HepG2 (cell line): Measurements from ENCODE around the gene TSPAN31. TPM values are rescaled to one million over a fixed set of nuclear protein-coding genes. Genes with fewer than 3 reads are reported as not detected.

ENCODE experiments used
- ATAC-seq: fragments of 200-7000 bp; cut with Tn5 transposase; 3 replicates; pipeline ENCODE4 v1.9.1; 2020; ENCODE audit warnings: mild to moderate bottlenecking, moderate library complexity
- BruUV-seq: library from RNA; stranded (reverse); fragments of 400-500 nt; replicated peaks from 2 replicates; lab custom pipeline; 2021; lab: Mats Ljungman, UMichigan
- CTCF ChIA-PET: fragments of 300-600 bp; formaldehyde crosslinking; extraction: SDS; loops from one replicate; lab custom pipeline; 2021; ENCODE audit warnings: low total read pairs, inconsistent platforms, low intra/inter-chr PET ratio; lab: Yijun Ruan, JAX
- POLR2A ChIA-PET: fragments of 350-600 bp; sonication (Branson Sonifier 250); formaldehyde crosslinking; loops from one replicate; lab custom pipeline; 2020; ENCODE audit warnings: antibody characterized with exemption, inconsistent platforms; lab: Yijun Ruan, JAX
- DNase-seq: peaks from one replicate; pipeline ENCODE4 v3.0.0-alpha.2; 2015; ENCODE audit warnings: low spot score
- FAIRE-seq: peaks from 3 replicates; lab custom pipeline; 2011; peaks lifted over from hg19 to GRCh38; lab: Jason Lieb, UNC
- H2AFZ ChIP-seq: one replicate; pipeline ENCODE4 v1.6.1; 2011; ENCODE audit warnings: low read length, inconsistent platforms
- H3K27ac ChIP-seq: fragments of 300-600 bp; 3 replicates; pipeline ENCODE4 v1.8.0; 2011; ENCODE audit warnings: mixed run types, mild to moderate bottlenecking, mixed read lengths, low read length, inconsistent platforms; ENCODE audit not compliant: insufficient read depth; ENCODE audit errors: extremely low read length
- H3K27me3 ChIP-seq, 2 experiments: fragments of 200-600 bp in 1 of 2; 2 replicates in 1 of 2; 3 replicates in 1 of 2; pipeline versions ENCODE4 v1.6.0 to v1.8.0; 2011; ENCODE audit warnings: low read length in 2 of 2, mild to moderate bottlenecking in 2 of 2, moderate library complexity in 2 of 2, inconsistent platforms in 1 of 2; ENCODE audit not compliant: insufficient read depth in 2 of 2, control insufficient read depth in 1 of 2
- H3K36me3 ChIP-seq, 2 experiments: fragments of 200-600 bp in 1 of 2; replicated peaks in 1 of 2; 2 replicates in 1 of 2; 3 replicates in 1 of 2; pipeline versions ENCODE4 v1.5.1 to v1.8.0; 2011; ENCODE audit warnings: low read length in 2 of 2, inconsistent platforms in 1 of 2; ENCODE audit not compliant: insufficient read depth in 2 of 2, control insufficient read depth in 1 of 2
- H3K4me1 ChIP-seq: 2 replicates; pipeline ENCODE4 v1.5.1; 2012; ENCODE audit warnings: low read length, inconsistent platforms; ENCODE audit not compliant: insufficient read depth
- H3K4me2 ChIP-seq: 2 replicates; pipeline ENCODE4 v1.6.0; 2011; ENCODE audit warnings: low read depth, low read length, inconsistent platforms
- H3K4me3 ChIP-seq, 3 experiments: fragments of 200-600 bp in 1 of 3; sonication (generic), shearing (Covaris generic) in 1 of 3; replicated peaks in 1 of 3; 2 replicates each; pipeline ENCODE4 v1.5.1; 2011 to 2016; ENCODE audit warnings: low read length in 3 of 3, inconsistent platforms in 2 of 3, low read depth in 2 of 3, mild to moderate bottlenecking in 2 of 3, control low read depth in 1 of 3, mixed read lengths in 1 of 3; ENCODE audit not compliant: insufficient read depth in 1 of 3
- H3K79me2 ChIP-seq: one replicate; pipeline ENCODE4 v1.6.1; 2011; ENCODE audit warnings: low read length, inconsistent platforms; ENCODE audit not compliant: insufficient read depth
- H3K9ac ChIP-seq: 2 replicates; pipeline ENCODE4 v1.6.0; 2011; ENCODE audit warnings: mild to moderate bottlenecking, low read depth, low read length, inconsistent platforms; ENCODE audit not compliant: insufficient read depth
- H3K9me3 ChIP-seq: 2 replicates; pipeline ENCODE4 v1.5.1; 2012; ENCODE audit warnings: mild to moderate bottlenecking, low read length
- H4K20me1 ChIP-seq: 2 replicates; pipeline ENCODE4 v1.6.0; 2011; ENCODE audit warnings: inconsistent platforms, mild to moderate bottlenecking, low read length, moderate library complexity; ENCODE audit not compliant: insufficient read depth
- AGO2 ChIP-seq: fragments of 200-400 bp; formaldehyde crosslinking; optimal IDR thresholded peaks from 2 replicates; pipeline ENCODE3; 2017; ENCODE audit warnings: mild to moderate bottlenecking, low read depth, low read length, moderate library complexity
- CHD4 ChIP-seq: fragments of 200-600 bp; sonication (generic); IDR thresholded peaks from 2 replicates; pipeline ENCODE4 v1.7.0; 2017; ENCODE audit warnings: mild to moderate bottlenecking, low read length, borderline replicate concordance
- E2F2 ChIP-seq: sonication (generic); formaldehyde crosslinking; IDR thresholded peaks from 2 replicates; pipeline ENCODE4 v1.4.0; 2020; ENCODE audit warnings: missing genetic modification reagents, borderline replicate concordance
- ELF4 ChIP-seq: sonication (generic); formaldehyde crosslinking; IDR thresholded peaks from 2 replicates; pipeline ENCODE4 v1.5.0; 2020; ENCODE audit warnings: missing genetic modification reagents, mild to moderate bottlenecking, moderate library complexity, borderline replicate concordance
- EP300 ChIP-seq, 3 experiments: sonication (generic) in 1 of 3; formaldehyde crosslinking in 1 of 3; IDR thresholded peaks; 2 replicates each; pipeline versions ENCODE4 v1.5.1 to v1.6.1; 2011 to 2020; ENCODE audit warnings: low read depth in 2 of 3, low read length in 2 of 3, borderline replicate concordance in 1 of 3, improper control_type of control experiment in 1 of 3, mild to moderate bottlenecking in 1 of 3, missing genetic modification reagents in 1 of 3, moderate library complexity in 1 of 3
- GATAD2A ChIP-seq: IDR thresholded peaks from 2 replicates; pipeline ENCODE4 v1.6.1; 2016
- HNRNPH1 ChIP-seq: fragments of 200-400 bp; formaldehyde crosslinking; optimal IDR thresholded peaks from 2 replicates; pipeline ENCODE3; 2017; ENCODE audit warnings: mild to moderate bottlenecking, low read depth, low read length
- MLXIP ChIP-seq: sonication (generic); formaldehyde crosslinking; IDR thresholded peaks from 2 replicates; pipeline ENCODE4 v1.9.0; 2021; ENCODE audit warnings: missing genetic modification reagents, borderline replicate concordance
- PHF21A ChIP-seq: sonication (generic); formaldehyde crosslinking; IDR thresholded peaks from 2 replicates; pipeline ENCODE4 v1.5.0; 2020; ENCODE audit warnings: mild to moderate bottlenecking, missing genetic modification reagents
- SMARCE1 ChIP-seq: fragments of 450-650 bp; IDR thresholded peaks from 2 replicates; pipeline ENCODE4 v1.6.1; 2017; ENCODE audit warnings: borderline replicate concordance
- THRA ChIP-seq: sonication (generic); formaldehyde crosslinking; IDR thresholded peaks from 2 replicates; pipeline ENCODE4 v1.4.0; 2020; ENCODE audit warnings: missing genetic modification reagents, borderline replicate concordance
- TOPORS ChIP-seq: sonication (generic); formaldehyde crosslinking; IDR thresholded peaks from 2 replicates; pipeline ENCODE4 v1.8.0; 2023; ENCODE audit warnings: mild to moderate bottlenecking, missing genetic modification reagents
- ZFP37 ChIP-seq: sonication (generic); formaldehyde crosslinking; IDR thresholded peaks from 2 replicates; pipeline ENCODE4 v1.4.0; 2020; ENCODE audit warnings: missing genetic modification reagents, borderline replicate concordance
- ZNF576 ChIP-seq: sonication (generic); formaldehyde crosslinking; IDR thresholded peaks from 2 replicates; pipeline ENCODE4 v1.4.0; 2020; ENCODE audit warnings: mild to moderate bottlenecking, missing genetic modification reagents
- ZNF629 ChIP-seq: sonication (generic); formaldehyde crosslinking; conservative IDR thresholded peaks from 2 replicates; pipeline ENCODE4 v1.5.0; 2020; ENCODE audit warnings: missing genetic modification reagents
- WGBS: methylation state at CpG from one replicate; pipeline ENCODE4 v1.1.6; 2017; ENCODE audit warnings: low lambda C conversion rate; 5-methylcytosine and 5-hydroxymethylcytosine counted together
- in situ Hi-C: cut with HindIII; loops from 2 replicates; pipeline ENCODE4 v1.10.0; 2017; ENCODE audit warnings: low pct_unique_long_range_greater_than_20kb; ENCODE audit not compliant: extremely low pct_ligation_motif_present
- intact Hi-C: fragments of 100-400 bp; cut with micrococcal nuclease; formaldehyde crosslinking; loops from one replicate; pipeline ENCODE4 v1.10.0; 2022; ENCODE audit not compliant: unreplicated experiment
- polyA plus RNA-seq, 8 experiments: library from polyadenylated mRNA; depleted of rRNA in 3 of 8; stranded (reverse) in 7 of 8; unstranded in 1 of 8; fragments of >200 nt; fragmentation: Illumina TruSeq in 4 of 8; extraction: Trizol in 4 of 8; gene quantifications; 2 replicates each; pipeline versions ENCODE4 v1.2.1 to v1.2.3, GENCODE V29; 2011 to 2016; ENCODE audit warnings: low read depth in 4 of 8, missing spikeins in 1 of 8, mixed read lengths in 1 of 8; ENCODE audit not compliant: insufficient read depth in 1 of 8
- total RNA-seq, 5 experiments: library from RNA; depleted of rRNA; stranded (reverse); fragments of >200 nt; fragmentation: Illumina TruSeq; extraction: Trizol; gene quantifications; 2 replicates each; pipeline ENCODE4 v1.2.3, GENCODE V29; 2016; ENCODE audit warnings: low read depth in 1 of 5

Gene TSPAN31
- total and polyA plus RNA-seq, 2 of the 13 experiments (the other 11 are each of a cell fraction or from before 2014, with no cell fraction given), result 10.4 to 24.6 TPM

GRCh38 chr12:57780284-57780897, 35.6 kb downstream of the TSPAN31 start (continued):
- TF ChIP-seq MLXIP (CRISPR knock-in tag) (no peak), EP300 (IDR thresholded peaks at IDR 0.05; ENCODE audit: low read depth in 2 of 2, low read length in 2 of 2) (no peak), EP300 (CRISPR knock-in tag; IDR thresholded peaks at IDR 0.05; ENCODE audit: borderline replicate concordance) (no peak)

- BruUV-seq, result no TSS peak
- H3K27ac ChIP-seq, result no peak overlapping the region
- no peaks in the 10 kb centered on the region for H3K9me3 ChIP-seq
- H3K79me2 ChIP-seq, result peaks cover 16% of the 10 kb centered on the region
- H3K36me3 ChIP-seq, result peaks cover 4 to 19% of the 10 kb centered on the region in 2 experiments
- H2AFZ ChIP-seq, result no peak overlapping the region
- no peak overlapping the region for H3K4me3 ChIP-seq
- H3K4me2 ChIP-seq, result no peak overlapping the region
- CTCF ChIA-PET, result no interaction called here
- H3K9ac ChIP-seq, result no peak overlapping the region
- no peak for TF ChIP-seq TOPORS (CRISPR knock-in tag)
- no peak for TF ChIP-seq ZNF576 (CRISPR knock-in tag)
- TF ChIP-seq ZNF629 (CRISPR knock-in tag), result no peak
- no peak for TF ChIP-seq PHF21A (CRISPR knock-in tag)
- TF ChIP-seq E2F2 (CRISPR knock-in tag), result no peak
- TF ChIP-seq ELF4, result no peak
- no peak for TF ChIP-seq ZFP37 (CRISPR knock-in tag)
- TF ChIP-seq GATAD2A, result no peak
- no peak for TF ChIP-seq AGO2
- no peak for TF ChIP-seq CHD4
- no peak for TF ChIP-seq SMARCE1
- no peak for TF ChIP-seq HNRNPH1
- no peak for TF ChIP-seq THRA
- no peak for FAIRE-seq
- DNase-seq, result no peak
- ATAC-seq, result no peak
- POLR2A ChIA-PET, result interaction anchor here (0.9 kb wide), 1 partner anchor 9 kb away, joined by 3 read pairs; the partner anchor contains the start of genes EEF1AKMT3 and METTL1
- H4K20me1 ChIP-seq, result no peaks in the 10 kb centered on the region
- H3K4me1 ChIP-seq, result peaks cover 17% of the 10 kb centered on the region
- intact Hi-C loops (loop anchor here (1.0 kb wide), 1 partner anchor 124 kb away; no protein-coding TSS in a partner anchor), in situ Hi-C loops (no loop called here)
- WGBS, result 98% methylated on average over 3 of the region's 3 CpGs
- no peaks in the 10 kb centered on the region; a peak in 1 of 5 replicates for H3K27me3 ChIP-seq
Observed at GRCh38 chr12:57781244-57781643, 36.4 kb downstream of the TSPAN31 start.
